ENCODE data around the gene GGTA1. TPM values are rescaled to one million over a fixed set of nuclear protein-coding genes. Genes with fewer than 3 reads are reported as not detected.

GGTA1 gene
- total and polyA plus RNA-seq, 10 donors: 11.2 to 44.9 (median 23.3) TPM

- DNase-seq: no peak
- TF ChIP-seq, protein P1, sequence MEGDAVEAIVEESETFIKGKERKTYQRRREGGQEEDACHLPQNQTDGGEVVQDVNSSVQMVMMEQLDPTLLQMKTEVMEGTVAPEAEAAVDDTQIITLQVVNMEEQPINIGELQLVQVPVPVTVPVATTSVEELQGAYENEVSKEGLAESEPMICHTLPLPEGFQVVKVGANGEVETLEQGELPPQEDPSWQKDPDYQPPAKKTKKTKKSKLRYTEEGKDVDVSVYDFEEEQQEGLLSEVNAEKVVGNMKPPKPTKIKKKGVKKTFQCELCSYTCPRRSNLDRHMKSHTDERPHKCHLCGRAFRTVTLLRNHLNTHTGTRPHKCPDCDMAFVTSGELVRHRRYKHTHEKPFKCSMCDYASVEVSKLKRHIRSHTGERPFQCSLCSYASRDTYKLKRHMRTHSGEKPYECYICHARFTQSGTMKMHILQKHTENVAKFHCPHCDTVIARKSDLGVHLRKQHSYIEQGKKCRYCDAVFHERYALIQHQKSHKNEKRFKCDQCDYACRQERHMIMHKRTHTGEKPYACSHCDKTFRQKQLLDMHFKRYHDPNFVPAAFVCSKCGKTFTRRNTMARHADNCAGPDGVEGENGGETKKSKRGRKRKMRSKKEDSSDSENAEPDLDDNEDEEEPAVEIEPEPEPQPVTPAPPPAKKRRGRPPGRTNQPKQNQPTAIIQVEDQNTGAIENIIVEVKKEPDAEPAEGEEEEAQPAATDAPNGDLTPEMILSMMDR (IDR thresholded peaks at IDR 0.05 in 8 of 11, conservative IDR thresholded peaks at IDR 0.05 in 3 of 11): no peak
- TF ChIP-seq POLR2AphosphoS5 (IDR thresholded peaks at IDR 0.05): no peak
- no peak for TF ChIP-seq POLR2A (IDR thresholded peaks at IDR 0.05)
- intact Hi-C loops (cut with DNase I; ENCODE audit: low total_unique reads): no loop called here
- H3K27me3 ChIP-seq (replicated peaks in 1 of 7): no peaks in the 10 kb centered on the region
- H3K4me3 ChIP-seq: no peak overlapping the region
- no peaks in the 10 kb centered on the region for H3K9me3 ChIP-seq
- no peaks in the 10 kb centered on the region for H3K36me3 ChIP-seq
- no peak overlapping the region for H3K27ac ChIP-seq
- no peaks in the 10 kb centered on the region for H3K4me1 ChIP-seq
Measured at GRCh38 chr9:121434969-121435368, 64.7 kb downstream of the GGTA1 start.

DNA sequence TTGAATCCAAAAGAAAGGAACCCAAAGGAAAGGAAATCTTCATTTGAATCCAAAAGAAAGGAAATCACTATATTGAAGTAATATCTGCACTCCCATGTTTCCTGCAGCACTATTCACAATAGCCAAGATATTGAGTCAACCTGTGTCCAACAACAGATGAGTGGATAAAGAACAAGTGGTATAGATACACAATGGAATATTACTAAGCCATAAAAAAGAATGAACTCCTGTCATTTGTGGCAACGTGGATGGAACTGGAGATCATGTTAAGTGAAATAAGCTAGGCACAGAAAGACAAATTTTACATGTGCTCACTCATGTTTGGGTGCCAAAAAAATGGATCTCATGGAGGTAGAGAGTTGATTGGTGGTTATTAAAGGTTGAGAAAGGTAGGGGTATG, 71.7 kb downstream of the GGTA1 start:
- intact Hi-C loops (cut with DNase I; ENCODE audit: low total_unique reads): no loop called here
- 70 to 95% (median 81%) methylated on average over 1 of the region's 1 CpG for WGBS, 5 donors
- TF ChIP-seq POLR2AphosphoS5 (IDR thresholded peaks at IDR 0.05) (no peak), POLR2A (IDR thresholded peaks at IDR 0.05) (no peak)
- TF ChIP-seq, protein P1 (IDR thresholded peaks at IDR 0.05 in 8 of 11, conservative IDR thresholded peaks at IDR 0.05 in 3 of 11): no peak
- Histone ChIP-seq H3K4me1 (no peaks in the 10 kb centered on the region), H3K4me3 (no peak overlapping the region), H3K9me3 (peaks cover 0 to 6% (median 0%) of the 10 kb centered on the region in 8 donors), H3K27me3 (replicated peaks in 1 of 7) (peaks cover 0 to 3% (median 0%) of the 10 kb centered on the region in 7 donors), H3K36me3 (no peaks in the 10 kb centered on the region), H3K27ac (no peak overlapping the region)
- DNase-seq: no peak

GRCh38 chr9:121424024-121424432, 75.6 kb downstream of the GGTA1 start:
- no peaks in the 10 kb centered on the region for H3K36me3 ChIP-seq
- peaks cover 0 to 3% (median 0%) of the 10 kb centered on the region in 7 donors for H3K27me3 ChIP-seq (replicated peaks in 1 of 7)
- DNase-seq: no peak
- peaks cover 0 to 6% (median 0%) of the 10 kb centered on the region in 8 donors for H3K9me3 ChIP-seq
- TF ChIP-seq POLR2AphosphoS5 (IDR thresholded peaks at IDR 0.05) (no peak), POLR2A (IDR thresholded peaks at IDR 0.05) (no peak)
- TF ChIP-seq, protein P1 (IDR thresholded peaks at IDR 0.05 in 8 of 11, conservative IDR thresholded peaks at IDR 0.05 in 3 of 11): no peak
- no peaks in the 10 kb centered on the region for H3K4me1 ChIP-seq
- no peak overlapping the region for H3K4me3 ChIP-seq
- intact Hi-C loops (cut with DNase I; ENCODE audit: low total_unique reads): no loop called here
- 62 to 100% (median 84%) methylated on average over 1 of the region's 1 CpG for WGBS, 5 donors
- H3K27ac ChIP-seq: no peak overlapping the region

DNA sequence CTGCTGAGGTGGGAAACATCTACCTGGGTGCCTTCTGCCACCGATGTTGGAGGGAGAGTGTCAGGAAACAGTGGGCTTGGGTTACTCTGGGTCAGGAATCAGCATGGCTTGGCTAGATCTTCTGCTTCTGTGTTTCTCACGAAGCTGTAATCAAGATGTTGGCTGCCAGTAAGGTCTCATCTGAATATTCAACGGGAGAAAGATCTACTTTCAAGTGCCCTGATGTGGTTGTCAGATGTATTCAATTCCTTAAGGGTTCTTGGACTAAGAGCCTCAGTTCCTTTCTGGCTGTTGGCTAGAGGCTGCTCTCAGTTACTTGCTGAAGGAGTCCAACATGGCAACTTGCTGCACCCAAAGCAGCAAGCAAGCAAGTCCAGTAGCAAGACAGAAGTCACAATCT, 87.7 kb downstream of the GGTA1 start:
- H3K9me3 ChIP-seq: no peaks in the 10 kb centered on the region
- DNase-seq: no peak
- no peak overlapping the region for H3K27ac ChIP-seq
- TF ChIP-seq, protein P1 (IDR thresholded peaks at IDR 0.05 in 8 of 11, conservative IDR thresholded peaks at IDR 0.05 in 3 of 11): no peak
- no peak for TF ChIP-seq POLR2AphosphoS5 (IDR thresholded peaks at IDR 0.05)
- no peak for TF ChIP-seq POLR2A (IDR thresholded peaks at IDR 0.05)
- H3K4me3 ChIP-seq: no peak overlapping the region
- H3K27me3 ChIP-seq (replicated peaks in 1 of 7): no peaks in the 10 kb centered on the region
- 81 to 91% (median 86%) methylated on average over 3 of the region's 3 CpGs for WGBS, 5 donors
- H3K4me1 ChIP-seq: no peaks in the 10 kb centered on the region
- no peaks in the 10 kb centered on the region for H3K36me3 ChIP-seq
- intact Hi-C loops (cut with DNase I; ENCODE audit: low total_unique reads): no loop called here
